GM10248 (cell line): ENCODE data around the gene LRFN3.

ENCODE experiments used
- CTCF ChIA-PET: fragments of 300-600 bp; sonication (Branson Sonifier 250); formaldehyde crosslinking; extraction: SDS; loops from one replicate; lab custom pipeline; 2021; ENCODE audit warnings: antibody characterized with exemption; lab: Yijun Ruan, JAX
- POLR2A ChIA-PET: fragments of 350-650 bp; sonication (Branson Sonifier 250); formaldehyde crosslinking; extraction: SDS; loops from one replicate; lab custom pipeline; 2020; ENCODE audit warnings: antibody characterized with exemption; lab: Yijun Ruan, JAX
- DNase-seq: peaks from one replicate; pipeline ENCODE4 v3.0.0; 2012; ENCODE audit errors: extremely low spot score
- TF ChIP-seq, protein P1 (sequence below): IDR thresholded peaks from 2 replicates; pipeline ENCODE4 v1.5.1; 2012; ENCODE audit warnings: mild to moderate bottlenecking, low read depth; ENCODE audit errors: extremely low read depth, missing control alignments, control extremely low read depth

LRFN3 gene

DNA sequence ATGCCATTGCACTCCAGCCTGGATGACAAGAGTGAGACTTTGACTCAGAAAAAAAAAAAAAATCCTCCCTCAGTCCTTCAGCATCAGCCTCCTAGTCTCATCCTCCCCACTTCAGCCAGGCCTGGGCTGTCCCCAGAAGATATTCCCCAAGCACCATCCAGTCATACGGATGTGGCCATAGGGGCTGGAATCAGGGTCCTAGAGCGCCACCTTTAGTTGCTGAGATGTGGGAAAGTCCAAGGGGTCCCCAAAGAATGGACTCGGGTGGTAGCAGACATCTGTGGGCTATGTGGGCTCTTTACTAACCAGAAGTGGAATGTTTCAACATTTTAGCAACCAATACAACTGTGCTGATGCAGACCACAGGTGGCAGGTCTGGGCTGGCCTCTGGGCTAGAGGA is 25.0 kb upstream of the LRFN3 start:
- no peak for DNase-seq
- TF ChIP-seq, protein P1, sequence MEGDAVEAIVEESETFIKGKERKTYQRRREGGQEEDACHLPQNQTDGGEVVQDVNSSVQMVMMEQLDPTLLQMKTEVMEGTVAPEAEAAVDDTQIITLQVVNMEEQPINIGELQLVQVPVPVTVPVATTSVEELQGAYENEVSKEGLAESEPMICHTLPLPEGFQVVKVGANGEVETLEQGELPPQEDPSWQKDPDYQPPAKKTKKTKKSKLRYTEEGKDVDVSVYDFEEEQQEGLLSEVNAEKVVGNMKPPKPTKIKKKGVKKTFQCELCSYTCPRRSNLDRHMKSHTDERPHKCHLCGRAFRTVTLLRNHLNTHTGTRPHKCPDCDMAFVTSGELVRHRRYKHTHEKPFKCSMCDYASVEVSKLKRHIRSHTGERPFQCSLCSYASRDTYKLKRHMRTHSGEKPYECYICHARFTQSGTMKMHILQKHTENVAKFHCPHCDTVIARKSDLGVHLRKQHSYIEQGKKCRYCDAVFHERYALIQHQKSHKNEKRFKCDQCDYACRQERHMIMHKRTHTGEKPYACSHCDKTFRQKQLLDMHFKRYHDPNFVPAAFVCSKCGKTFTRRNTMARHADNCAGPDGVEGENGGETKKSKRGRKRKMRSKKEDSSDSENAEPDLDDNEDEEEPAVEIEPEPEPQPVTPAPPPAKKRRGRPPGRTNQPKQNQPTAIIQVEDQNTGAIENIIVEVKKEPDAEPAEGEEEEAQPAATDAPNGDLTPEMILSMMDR, result no peak
- CTCF ChIA-PET, result interaction anchor here (1.9 kb wide), 1 partner anchor 15 kb away, joined by 7 read pairs; no protein-coding TSS in a partner anchor
- POLR2A ChIA-PET, result no interaction called here

DNA sequence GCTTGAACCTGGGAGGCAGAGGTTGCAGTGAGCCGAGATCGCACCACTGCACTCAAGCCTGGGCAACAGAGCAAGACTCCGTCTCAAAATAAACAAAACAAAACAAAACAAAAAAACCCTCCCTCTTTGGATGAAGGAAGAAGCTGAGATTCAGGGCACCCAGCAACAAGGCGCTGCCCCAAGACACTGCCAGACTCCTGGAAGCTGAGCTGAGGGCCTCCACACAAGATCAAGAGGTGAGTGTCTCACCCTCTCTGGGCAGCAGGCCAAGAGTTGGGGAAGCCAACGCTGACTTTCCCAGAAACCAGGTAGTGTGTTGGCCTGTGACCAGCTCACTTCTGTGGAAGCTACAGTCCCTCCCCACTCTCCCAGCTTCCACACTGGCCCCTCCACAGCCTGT is 24.4 kb upstream of the LRFN3 start:
- CTCF ChIA-PET, result interaction anchor here (1.0 to 1.9 kb wide), 3 partner anchors 14 to 19 kb away, joined by 3 to 7 read pairs (median 6); no protein-coding TSS in a partner anchor
- POLR2A ChIA-PET, result interaction anchor here (0.6 kb wide), 1 partner anchor 1866 kb away, joined by 4 read pairs; no protein-coding TSS in a partner anchor
- DNase-seq, result no peak
- TF ChIP-seq, protein P1, result no peak

DNA sequence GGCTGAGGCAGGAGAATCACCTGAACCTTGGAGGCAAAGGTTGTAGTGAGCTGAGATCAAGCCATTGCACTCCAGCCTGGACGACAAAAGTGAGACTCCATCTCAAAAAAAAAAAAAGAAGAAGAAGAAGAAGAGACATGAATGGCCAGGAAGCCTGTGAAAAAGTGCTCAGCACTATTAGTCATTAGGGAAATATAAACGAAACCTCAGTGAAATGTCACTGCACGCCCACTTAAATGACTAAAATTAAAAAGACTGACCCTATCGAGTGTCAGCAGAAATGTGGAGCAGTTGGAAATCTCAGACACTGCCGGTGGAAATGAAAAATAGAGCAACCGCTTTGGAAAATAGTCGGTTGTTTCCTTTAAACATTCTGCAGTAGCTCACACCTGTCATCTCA is 22.6 kb upstream of the LRFN3 start:
- CTCF ChIA-PET, result interaction anchor here (1.6 kb wide), 1 partner anchor 32 kb away, joined by 5 read pairs; no protein-coding TSS in a partner anchor
- POLR2A ChIA-PET, result interaction anchor here (0.7 kb wide), 1 partner anchor 19 kb away, joined by 3 read pairs; no protein-coding TSS in a partner anchor
- TF ChIP-seq, protein P1, result no peak
- no peak for DNase-seq

DNA sequence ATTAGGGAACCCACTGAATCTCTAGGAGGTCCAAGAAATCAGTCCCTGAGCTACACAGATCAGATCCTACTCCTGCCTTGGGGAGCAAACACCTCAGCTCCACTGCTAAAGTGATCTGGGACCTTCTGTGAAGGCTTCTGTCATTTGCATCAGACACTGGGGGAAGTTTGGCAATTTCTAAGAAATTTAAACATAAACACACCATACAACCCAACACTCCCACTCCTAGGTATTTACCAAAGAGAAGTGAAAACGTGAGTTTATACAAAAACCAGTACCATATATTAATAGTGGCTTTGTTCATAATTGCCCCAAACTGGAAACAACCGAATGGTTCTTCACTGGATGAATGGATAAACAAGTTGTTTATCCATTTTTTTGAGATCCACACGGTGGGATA is 20.7 kb upstream of the LRFN3 start:
- ChIA-PET POLR2A (no interaction called here), CTCF (interaction anchor here (1.7 to 2.1 kb wide), 3 partner anchors 10 to 33 kb away, joined by 6 to 9 read pairs (median 9); no protein-coding TSS in a partner anchor)
- DNase-seq, result no peak
- TF ChIP-seq, protein P1, result no peak

DNA sequence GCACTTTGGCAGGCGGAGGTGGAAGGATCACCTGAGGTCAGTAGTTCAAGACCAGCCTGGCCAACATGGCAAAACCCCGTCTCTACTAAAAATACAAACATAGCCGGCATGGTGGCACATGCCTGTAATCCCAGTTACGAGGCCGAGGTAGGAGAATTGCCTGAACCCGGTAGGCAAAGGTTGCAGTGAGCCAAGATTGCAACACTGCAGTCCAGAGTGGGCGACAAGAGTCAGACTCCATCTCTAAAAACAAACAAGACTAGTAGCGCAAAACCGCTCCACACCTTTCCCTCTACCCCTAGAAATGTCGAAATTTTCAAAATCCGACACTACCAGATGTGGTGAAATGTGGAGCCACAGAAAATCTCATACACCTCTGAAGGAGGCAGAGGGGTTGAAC is 16.9 kb upstream of the LRFN3 start:
- TF ChIP-seq, protein P1, result no peak
- ChIA-PET POLR2A (no interaction called here), CTCF (interaction anchor here (1.0 kb wide), 1 partner anchor 12 kb away, joined by 3 read pairs; no protein-coding TSS in a partner anchor)
- DNase-seq, result no peak

DNA sequence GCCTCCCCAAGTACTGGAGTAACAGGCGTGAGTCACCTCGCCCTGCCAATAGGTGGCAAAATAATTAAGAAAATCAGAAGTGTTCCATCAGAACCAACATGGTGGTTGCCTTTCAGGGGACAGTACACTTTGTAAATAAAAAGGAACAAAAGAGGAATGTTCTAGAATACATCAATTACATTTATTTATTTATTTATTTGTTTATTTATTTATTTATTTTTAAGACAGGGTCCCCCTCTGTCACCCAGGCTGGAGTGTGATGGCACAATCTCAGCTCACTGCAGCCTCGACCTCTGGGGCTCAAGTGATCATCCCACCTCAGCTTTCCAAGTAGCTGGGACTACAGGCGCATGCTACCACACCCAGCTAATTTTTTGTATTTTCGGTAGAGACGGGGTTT is 15.2 kb upstream of the LRFN3 start:
- TF ChIP-seq, protein P1, result no peak
- ChIA-PET POLR2A (no interaction called here), CTCF (interaction anchor here (1.3 to 1.6 kb wide), 2 partner anchors 10 to 39 kb away, joined by 3 to 6 read pairs; no protein-coding TSS in a partner anchor)
- no peak for DNase-seq
